GM21529 (cell line): ENCODE results near the gene PLPP7.
"Not testable (repeated sequence)": the region's sequence is repeated elsewhere in the genome, so short reads cannot be mapped to it uniquely, and the experiment has no call there.

ENCODE experiments used
- ATAC-seq: cut with Tn5 transposase; IDR thresholded peaks from one replicate; pipeline ENCODE4 v1.9.1; 2021; ENCODE audit not compliant: unreplicated experiment

PLPP7 gene

GRCh38 chr9:131289301-131290035 lies at the start of gene PLPP7:
Gene PLPP7, plus strand, starts transcription at chr9:131289723. Its CDS starts 275 bp downstream, at chr9:131289998.
- ATAC-seq, result peak; percentile 49

GRCh38 chr9:131240047-131240921 lies 49.2 kb upstream of the PLPP7 start:
- ATAC-seq, result no peak

GRCh38 chr9:131244331-131244730 lies 45.2 kb upstream of the PLPP7 start:
- not testable (repeated sequence) for ATAC-seq

GRCh38 chr9:131246618-131247017 lies 42.9 kb upstream of the PLPP7 start:
- no peak for ATAC-seq

GRCh38 chr9:131252120-131252519 lies 37.4 kb upstream of the PLPP7 start:
- ATAC-seq, result no peak

GRCh38 chr9:131253891-131254491 lies 35.5 kb upstream of the PLPP7 start:
- ATAC-seq, result no peak

GRCh38 chr9:131254626-131255025 lies 34.9 kb upstream of the PLPP7 start:
- no peak for ATAC-seq

GRCh38 chr9:131255676-131256197 lies 33.8 kb upstream of the PLPP7 start:
- ATAC-seq, result no peak

GRCh38 chr9:131257266-131258025 lies 32.1 kb upstream of the PLPP7 start:
- no peak for ATAC-seq

GRCh38 chr9:131258186-131258585 lies 31.3 kb upstream of the PLPP7 start:
- ATAC-seq, result no peak

GRCh38 chr9:131258698-131259431 lies 30.7 kb upstream of the PLPP7 start:
- no peak for ATAC-seq

GRCh38 chr9:131259432-131259898 lies 30.1 kb upstream of the PLPP7 start:
- no peak for ATAC-seq

- no peak for ATAC-seq
These were observed 29.5 kb upstream of the PLPP7 start for GRCh38 chr9:131259916-131260597.

- no peak for ATAC-seq
These were observed 28.6 kb upstream of the PLPP7 start for GRCh38 chr9:131260751-131261452.

- peak; percentile 53 for ATAC-seq
These were observed 27.0 kb upstream of the PLPP7 start for GRCh38 chr9:131262327-131263032.

- not testable (repeated sequence) for ATAC-seq
These were observed 26.5 kb upstream of the PLPP7 start for GRCh38 chr9:131263033-131263343.

GRCh38 chr9:131263701-131264100 lies 25.8 kb upstream of the PLPP7 start:
- ATAC-seq, result no peak

- no peak for ATAC-seq
These were observed 25.3 kb upstream of the PLPP7 start for GRCh38 chr9:131264231-131264630.
